Endothelial cell of umbilical vein (primary cell): ENCODE measurements around the gene APP. TPM values are rescaled to one million over a fixed set of nuclear protein-coding genes. Genes with fewer than 3 reads are reported as not detected.

ENCODE experiments used
- BruUV-seq: library from RNA; stranded (reverse); fragments of 400-500 nt; replicated peaks from 2 replicates; lab custom pipeline; 2021; lab: Mats Ljungman, UMichigan
- CTCF ChIA-PET: fragments of 300-600, 350-600 bp; sonication (Branson Sonifier 250); formaldehyde crosslinking; loops from one replicate; lab custom pipeline; 2021; ENCODE audit warnings: antibody characterized with exemption, inconsistent platforms; lab: Charles Lee
- POLR2A ChIA-PET: fragments of 300-600, 350-600 bp; sonication (Branson Sonifier 250); formaldehyde crosslinking; loops from one replicate; lab custom pipeline; 2021; ENCODE audit warnings: antibody characterized with exemption, inconsistent platforms; lab: Charles Lee
- DNase-seq: peaks from one replicate; pipeline ENCODE4 v3.0.0-alpha.2; 2011; ENCODE audit warnings: low read depth, low spot score
- FAIRE-seq: peaks from 2 replicates; lab custom pipeline; 2011; peaks lifted over from hg19 to GRCh38; lab: Jason Lieb, UNC
- H2AFZ ChIP-seq: 2 replicates; pipeline ENCODE4 v1.6.0; 2012; ENCODE audit warnings: low read depth, low read length, control low read depth, inconsistent platforms
- H3K27ac ChIP-seq: 2 replicates; pipeline ENCODE4 v1.5.1; 2011; ENCODE audit warnings: low read depth, mild to moderate bottlenecking, control low read depth, low read length, moderate library complexity; ENCODE audit not compliant: insufficient read depth
- H3K27me3 ChIP-seq, 2 experiments: 2 replicates each; pipeline versions ENCODE4 v1.6.0 to v1.6.1; 2011; ENCODE audit warnings: low read length in 2 of 2, mixed read lengths in 1 of 2; ENCODE audit not compliant: control insufficient read depth in 2 of 2, insufficient read depth in 2 of 2
- H3K36me3 ChIP-seq, 2 experiments: 2 replicates in 1 of 2; 3 replicates in 1 of 2; pipeline ENCODE4 v1.5.1; 2011; ENCODE audit warnings: low read length in 2 of 2, mild to moderate bottlenecking in 1 of 2, moderate library complexity in 1 of 2; ENCODE audit not compliant: control insufficient read depth in 2 of 2, insufficient read depth in 2 of 2; ENCODE audit errors: extremely low read depth in 1 of 2
- H3K4me1 ChIP-seq: 3 replicates; pipeline ENCODE4 v1.5.1; 2011; ENCODE audit warnings: mild to moderate bottlenecking, low read length; ENCODE audit not compliant: control insufficient read depth, insufficient read depth; ENCODE audit errors: extremely low read depth
- H3K4me2 ChIP-seq: 2 replicates; pipeline ENCODE4 v1.6.1; 2011; ENCODE audit warnings: low read length, control low read depth, mixed read lengths; ENCODE audit not compliant: insufficient read depth
- H3K4me3 ChIP-seq, 3 experiments: fragments of 200-600 bp in 1 of 3; sonication (generic), shearing (Covaris generic) in 1 of 3; replicated peaks in 1 of 3; 2 replicates each; pipeline ENCODE4 v1.5.1; 2011 to 2016; ENCODE audit warnings: control low read depth in 3 of 3, low read length in 3 of 3, mild to moderate bottlenecking in 2 of 3, inconsistent platforms in 1 of 3, low read depth in 1 of 3, moderate library complexity in 1 of 3; ENCODE audit not compliant: insufficient read depth in 1 of 3
- H3K79me2 ChIP-seq: 2 replicates; pipeline ENCODE4 v1.6.0; 2012; ENCODE audit warnings: low read length, inconsistent platforms; ENCODE audit not compliant: control insufficient read depth, insufficient read depth
- H3K9ac ChIP-seq: replicated peaks from 2 replicates; pipeline ENCODE3; 2011; ENCODE audit warnings: low read length, control low read depth; ENCODE audit not compliant: insufficient read depth; ENCODE audit errors: extremely low read depth
- H3K9me1 ChIP-seq: replicated peaks from 3 replicates; pipeline ENCODE4 v1.6.0; 2011; ENCODE audit warnings: mild to moderate bottlenecking, low read length; ENCODE audit not compliant: control insufficient read depth, insufficient read depth; ENCODE audit errors: extremely low read depth
- H3K9me3 ChIP-seq: replicated peaks from 2 replicates; pipeline ENCODE4 v1.5.1; 2012; ENCODE audit warnings: low read length, inconsistent platforms; ENCODE audit not compliant: control insufficient read depth, insufficient read depth
- H4K20me1 ChIP-seq: replicated peaks from 2 replicates; pipeline ENCODE3; 2011; ENCODE audit warnings: mild to moderate bottlenecking, low read length; ENCODE audit not compliant: control insufficient read depth, insufficient read depth; ENCODE audit errors: extremely low read depth
- CTCF ChIP-seq, 2 donors: IDR thresholded peaks; 1 replicate in 1 of 2; 2 replicates in 1 of 2; pipeline ENCODE4 v1.5.1; 2011; ENCODE audit warnings: low read length in 2 of 2, mild to moderate bottlenecking in 2 of 2, moderate library complexity in 2 of 2, control low read depth in 1 of 2, inconsistent platforms in 1 of 2, low read depth in 1 of 2; ENCODE audit not compliant: insufficient read depth in 1 of 2; ENCODE audit errors: extremely low read depth in 1 of 2
- EZH2 ChIP-seq: IDR thresholded peaks from 2 replicates; pipeline ENCODE4 v1.6.1; 2012; ENCODE audit warnings: borderline replicate concordance, low read depth, mild to moderate bottlenecking, moderate library complexity, low read length, inconsistent platforms; ENCODE audit not compliant: severe bottlenecking
- FOS ChIP-seq: IDR thresholded peaks from 2 replicates; pipeline ENCODE4 v1.6.1; 2011; ENCODE audit warnings: mild to moderate bottlenecking, low read length, moderate library complexity, borderline replicate concordance; ENCODE audit not compliant: insufficient read depth
- GATA2 ChIP-seq: IDR thresholded peaks from 2 replicates; pipeline ENCODE4 v1.7.0; 2011; ENCODE audit warnings: low read depth, mild to moderate bottlenecking, moderate library complexity, mixed read lengths, low read length; ENCODE audit not compliant: insufficient read length, insufficient read depth
- JUN ChIP-seq: IDR thresholded peaks from 2 replicates; pipeline ENCODE4 v1.6.1; 2011; ENCODE audit warnings: borderline replicate concordance, low read depth; ENCODE audit not compliant: insufficient read length, insufficient read depth
- MAX ChIP-seq: IDR thresholded peaks from 2 replicates; pipeline ENCODE4 v1.6.1; 2011; ENCODE audit not compliant: insufficient read depth, insufficient read length
- MYC ChIP-seq: IDR thresholded peaks from one replicate; pipeline ENCODE4 v1.6.1; 2011; ENCODE audit warnings: mild to moderate bottlenecking, low read depth, low read length
- POLR2A ChIP-seq: IDR thresholded peaks from 2 replicates; pipeline ENCODE4 v1.6.1; 2012; ENCODE audit warnings: low read depth, mild to moderate bottlenecking, control low read depth, low read length
- POLR2AphosphoS5 ChIP-seq: IDR thresholded peaks from 2 replicates; pipeline ENCODE4 v1.6.1; 2012; ENCODE audit warnings: low read depth, mild to moderate bottlenecking, control low read depth, low read length, moderate library complexity; ENCODE audit not compliant: insufficient read depth
- dilution Hi-C: fragments of 300-500 bp; cut with MboI; formaldehyde crosslinking; loops from one replicate; pipeline ENCODE4 v1.15.0; 2019; ENCODE audit warnings: low sequenced_read_pairs; ENCODE audit not compliant: extremely low pct_ligation_motif_present
- intact Hi-C: fragments of 100-400 bp; cut with micrococcal nuclease; formaldehyde crosslinking; loops from one replicate; pipeline ENCODE4 v1.10.0; 2022
- polyA plus RNA-seq, 4 experiments: library from polyadenylated mRNA; depleted of rRNA in 3 of 4; stranded (reverse) in 3 of 4; unstranded in 1 of 4; fragments of >200 nt; gene quantifications; 2 replicates each; pipeline versions ENCODE4 v1.2.1 to v1.2.3, GENCODE V29; 2011 to 2012; ENCODE audit warnings: missing spikeins in 1 of 4
- total RNA-seq: library from RNA; stranded (reverse); gene quantifications from 2 replicates; pipeline ENCODE4 v1.2.3, GENCODE V29; 2021

APP gene
- total and polyA plus RNA-seq, 2 donors (not counting 3 experiments of a cell fraction or from before 2014, with no cell fraction given), result 914 to 928 TPM

GRCh38 chr21:25879203-25879602, 291.4 kb downstream of the APP start:
- no TSS peak for BruUV-seq
- Histone ChIP-seq H3K9me1 (no peaks in the 10 kb centered on the region), H3K4me3 (no peak overlapping the region), H3K4me1 (no peaks in the 10 kb centered on the region), H3K9me3 (no peaks in the 10 kb centered on the region), H3K27me3 (no peaks in the 10 kb centered on the region), H3K79me2 (peaks cover 2% of the 10 kb centered on the region), H3K9ac (no peak overlapping the region), H4K20me1 (no peaks in the 10 kb centered on the region), H3K4me2 (no peak overlapping the region), H2AFZ (no peak overlapping the region), H3K36me3 (peaks cover 7 to 14% of the 10 kb centered on the region in 2 experiments), H3K27ac (no peak overlapping the region)
- ChIA-PET POLR2A (no interaction called here), CTCF (interaction anchor here (1.8 kb wide), 1 partner anchor 292 kb away, joined by 7 read pairs; the partner anchor contains the start of gene APP)
- TF ChIP-seq POLR2AphosphoS5 (no peak), FOS (no peak), GATA2 (no peak), CTCF (IDR thresholded peaks at IDR 0.05; ENCODE audit: extremely low read depth in 1 of 2, insufficient read depth in 1 of 2, low read depth in 1 of 2, low read length in 2 of 2) (no peak), MYC (no peak), EZH2 (no peak), POLR2A (no peak), MAX (no peak), JUN (no peak)
- dilution Hi-C loops, result loop anchor here (25.0 kb wide), 1 partner anchor 283 kb away; the partner anchor contains the start of gene APP
- intact Hi-C loops, result no loop called here
- no peak for DNase-seq
- no peak for FAIRE-seq
